C4-2B (cell line): Measurements from ENCODE around the gene ARL10.

Experiments
- CTCF ChIP-seq: fragments of 450-650 bp; conservative IDR thresholded peaks from 2 replicates; pipeline ENCODE4 v1.5.1; 2017; ENCODE audit warnings: mild to moderate bottlenecking
- ZFX ChIP-seq: fragments of 450-650 bp; IDR thresholded peaks from 2 replicates; pipeline ENCODE4 v1.6.1; 2017

- TF ChIP-seq CTCF (no peak), ZFX (no peak)
Measured at GRCh38 chr5:176414704-176415103, 49.4 kb downstream of the ARL10 start.
